Measurements from ENCODE around the gene CGB7.

DNA sequence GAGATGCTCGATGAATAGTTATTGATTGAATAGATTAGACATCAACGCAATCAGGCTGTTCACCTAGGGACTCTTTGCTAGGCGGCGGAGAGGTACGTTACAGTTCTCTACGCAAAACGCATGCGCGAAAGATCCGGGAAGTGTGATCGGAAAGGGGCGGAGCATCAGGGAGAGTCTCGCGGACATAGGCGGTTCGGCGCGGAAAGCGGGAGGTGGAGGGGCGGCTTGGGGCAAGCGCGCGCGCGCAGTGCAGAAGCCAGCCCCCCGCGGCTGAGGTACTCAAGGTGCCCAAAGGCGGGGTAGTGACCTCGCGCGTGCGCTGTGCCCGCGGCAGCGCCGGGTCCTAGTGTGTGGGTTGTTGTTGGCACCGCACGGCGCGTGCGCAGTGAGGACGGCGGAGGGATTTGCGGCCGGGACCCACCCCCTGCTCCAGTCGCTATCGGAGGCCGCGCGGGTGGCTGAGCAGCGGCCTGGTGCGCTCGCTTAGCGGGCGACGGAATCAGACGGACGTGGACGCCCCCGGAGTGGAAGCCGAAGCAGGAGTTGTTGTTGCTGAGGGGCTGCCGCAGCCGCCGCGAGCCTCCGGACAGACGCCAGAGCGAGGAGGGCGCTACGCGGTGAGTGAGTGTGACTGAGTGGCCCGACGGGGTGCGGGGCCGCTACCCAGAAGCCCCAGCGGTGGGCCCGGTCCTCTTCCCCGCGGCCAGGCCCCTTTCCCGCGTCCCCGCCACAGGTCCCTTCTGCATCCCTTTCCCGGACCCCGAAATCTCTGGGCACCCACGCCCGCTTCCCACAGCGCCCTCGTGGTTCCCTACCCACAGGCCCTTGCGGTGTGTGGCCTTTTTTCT, 27.7 kb upstream of the CGB7 start, which contains the start of gene SNRNP70:
- TF ChIP-seq POLR2A (IDR thresholded peaks at IDR 0.05) (peak in 2 of 4 donors; percentile 76 to 93), CTCF (IDR thresholded peaks at IDR 0.05) (peak in 2 of 6 experiments; percentile 1 to 23)

Measured in esophagus squamous epithelium (tissue), 4 donors.